HEK293 (cell line): ENCODE measurements around the gene SSU72.
A peak's percentile ranks its signal among the peaks of the same experiment; 100 is the strongest.

Experiments
- ATF2 ChIP-seq: fragments of 450-650 bp; formaldehyde crosslinking; IDR thresholded peaks from 2 replicates; pipeline ENCODE4 v1.5.1; 2016; ENCODE audit warnings: missing biosample characterization, missing genetic modification characterization, low read depth
- CTCF ChIP-seq: fragments of 450-650 bp; formaldehyde crosslinking; IDR thresholded peaks from 2 replicates; pipeline ENCODE4 v1.5.1; 2016; ENCODE audit warnings: missing biosample characterization, missing genetic modification characterization
- GLI2 ChIP-seq: fragments of 450-650 bp; formaldehyde crosslinking; IDR thresholded peaks from 2 replicates; pipeline ENCODE4; 2017; ENCODE audit warnings: missing biosample characterization, missing genetic modification characterization, low read depth, borderline replicate concordance
- WT1 ChIP-seq: fragments of 450-650 bp; formaldehyde crosslinking; IDR thresholded peaks from 2 replicates; pipeline ENCODE4 v1.5.1; 2016; ENCODE audit warnings: missing biosample characterization, missing genetic modification characterization
- ZFP37 ChIP-seq: fragments of 450-650 bp; formaldehyde crosslinking; IDR thresholded peaks from 2 replicates; pipeline ENCODE4 v1.5.1; 2016; ENCODE audit warnings: missing biosample characterization, missing genetic modification characterization
- ZNF792 ChIP-seq: fragments of 450-650 bp; formaldehyde crosslinking; IDR thresholded peaks from 2 replicates; pipeline ENCODE4 v1.5.1; 2016; ENCODE audit warnings: missing biosample characterization, missing genetic modification characterization

- no peak for TF ChIP-seq ZNF792 (tag by site-specific recombination)
- peak; percentile 71 for TF ChIP-seq WT1 (tag by site-specific recombination)
- no peak for TF ChIP-seq ZFP37 (tag by site-specific recombination)
- TF ChIP-seq CTCF (tag by site-specific recombination), result no peak
- no peak for TF ChIP-seq ATF2 (tag by site-specific recombination)
- TF ChIP-seq GLI2 (tag by site-specific recombination), result no peak
Measured at GRCh38 chr1:1536019-1536937, 38.4 kb downstream of the SSU72 start.
